Keratinocyte (primary cell): ENCODE results near the gene TPO. TPM values are rescaled to one million over a fixed set of nuclear protein-coding genes. Genes with fewer than 3 reads are reported as not detected.

ENCODE experiments used
- DNase-seq: peaks from one replicate; pipeline ENCODE4 v3.0.0-alpha.2; 2011; ENCODE audit warnings: low read depth, missing footprints, low spot score
- FAIRE-seq: peaks from 2 replicates; lab custom pipeline; 2011; peaks lifted over from hg19 to GRCh38; lab: Jason Lieb, UNC
- H2AFZ ChIP-seq: 2 replicates; pipeline ENCODE4 v1.6.0; 2012; ENCODE audit warnings: low read length, control low read depth, inconsistent platforms; ENCODE audit not compliant: control insufficient read depth
- H3K27ac ChIP-seq: 2 replicates; pipeline ENCODE4 v1.5.1; 2011; ENCODE audit warnings: low read length; ENCODE audit not compliant: control insufficient read depth, insufficient read depth
- H3K27me3 ChIP-seq: 3 replicates; pipeline ENCODE4 v1.6.0; 2011; ENCODE audit warnings: low read length; ENCODE audit not compliant: control insufficient read depth, insufficient read depth; ENCODE audit errors: extremely low read depth
- H3K36me3 ChIP-seq, 2 experiments: 2 replicates in 1 of 2; 3 replicates in 1 of 2; pipeline ENCODE4 v1.5.1; 2011; ENCODE audit warnings: low read length in 2 of 2, mild to moderate bottlenecking in 1 of 2; ENCODE audit not compliant: control insufficient read depth in 2 of 2, insufficient read depth in 2 of 2; ENCODE audit errors: extremely low read depth in 1 of 2
- H3K4me1 ChIP-seq: 3 replicates; pipeline ENCODE4 v1.5.1; 2011; ENCODE audit warnings: low read length; ENCODE audit not compliant: control insufficient read depth, insufficient read depth; ENCODE audit errors: extremely low read depth
- H3K4me2 ChIP-seq: 3 replicates; pipeline ENCODE4 v1.6.0; 2011; ENCODE audit warnings: low read depth, low read length; ENCODE audit not compliant: control insufficient read depth, insufficient read depth; ENCODE audit errors: extremely low read depth
- H3K4me3 ChIP-seq, 3 experiments: fragments of 200-600 bp in 1 of 3; sonication (generic) in 1 of 3; 2 replicates in 2 of 3; 3 replicates in 1 of 3; pipeline ENCODE4 v1.5.1; 2011 to 2016; ENCODE audit warnings: low read length in 3 of 3, mild to moderate bottlenecking in 3 of 3, control low read depth in 2 of 3, inconsistent platforms in 1 of 3, low read depth in 1 of 3, mixed read lengths in 1 of 3, mixed run types in 1 of 3, moderate library complexity in 1 of 3; ENCODE audit not compliant: control insufficient read depth in 2 of 3, insufficient read depth in 2 of 3; ENCODE audit errors: extremely low read depth in 1 of 3
- H3K79me2 ChIP-seq: 2 replicates; pipeline ENCODE4 v1.6.0; 2012; ENCODE audit warnings: low read length; ENCODE audit not compliant: control insufficient read depth, insufficient read depth
- H3K9ac ChIP-seq: 3 replicates; pipeline ENCODE4 v1.6.0; 2011; ENCODE audit warnings: low read length; ENCODE audit not compliant: control insufficient read depth, insufficient read depth; ENCODE audit errors: extremely low read depth
- H3K9me1 ChIP-seq: 3 replicates; pipeline ENCODE4 v1.6.0; 2011; ENCODE audit warnings: low read length; ENCODE audit not compliant: control insufficient read depth, insufficient read depth; ENCODE audit errors: extremely low read depth
- H3K9me3 ChIP-seq: 2 replicates; pipeline ENCODE4 v1.5.1; 2012; ENCODE audit warnings: low read depth, low read length; ENCODE audit not compliant: control insufficient read depth
- H4K20me1 ChIP-seq: 3 replicates; pipeline ENCODE4 v1.6.0; 2011; ENCODE audit warnings: low read length; ENCODE audit not compliant: control insufficient read depth, insufficient read depth; ENCODE audit errors: extremely low read depth
- CTCF ChIP-seq, 3 experiments: IDR thresholded peaks in 1 of 3; conservative IDR thresholded peaks in 1 of 3; optimal IDR thresholded peaks in 1 of 3; 2 replicates in 2 of 3; 3 replicates in 1 of 3; pipeline versions ENCODE3 to v1.5.1; 2011; ENCODE audit warnings: low read length in 3 of 3, mild to moderate bottlenecking in 3 of 3, moderate library complexity in 2 of 3, control low read depth in 1 of 3, inconsistent platforms in 1 of 3; ENCODE audit not compliant: insufficient read depth in 2 of 3; ENCODE audit errors: extremely low read depth in 1 of 3
- EZH2 ChIP-seq: IDR thresholded peaks from one replicate; pipeline ENCODE4 v1.6.1; 2012; ENCODE audit warnings: inconsistent platforms, mild to moderate bottlenecking, low read length, moderate library complexity
- dilution Hi-C: fragments of 300-500 bp; cut with MboI; formaldehyde crosslinking; loops from one replicate; pipeline ENCODE4 v1.7.0; 2020; ENCODE audit warnings: low sequenced_read_pairs; ENCODE audit not compliant: extremely low pct_ligation_motif_present
- polyA plus RNA-seq, 5 experiments: library from polyadenylated mRNA; depleted of rRNA in 3 of 5; stranded (reverse) in 3 of 5; stranded (forward) in 1 of 5; unstranded in 1 of 5; fragments of >200 nt; gene quantifications; 1 replicate in 1 of 5; 2 replicates in 3 of 5; 3 replicates in 1 of 5; pipeline versions ENCODE4 v1.2.1 to v1.2.3, GENCODE V29; 2011 to 2012; ENCODE audit warnings: missing spikeins in 2 of 5, low read depth in 1 of 5, low replicate concordance in 1 of 5

Gene TPO
- polyA plus RNA-seq, 1 donor (not counting 4 experiments of a cell fraction or from before 2014, with no cell fraction given): 0.07 TPM

DNA sequence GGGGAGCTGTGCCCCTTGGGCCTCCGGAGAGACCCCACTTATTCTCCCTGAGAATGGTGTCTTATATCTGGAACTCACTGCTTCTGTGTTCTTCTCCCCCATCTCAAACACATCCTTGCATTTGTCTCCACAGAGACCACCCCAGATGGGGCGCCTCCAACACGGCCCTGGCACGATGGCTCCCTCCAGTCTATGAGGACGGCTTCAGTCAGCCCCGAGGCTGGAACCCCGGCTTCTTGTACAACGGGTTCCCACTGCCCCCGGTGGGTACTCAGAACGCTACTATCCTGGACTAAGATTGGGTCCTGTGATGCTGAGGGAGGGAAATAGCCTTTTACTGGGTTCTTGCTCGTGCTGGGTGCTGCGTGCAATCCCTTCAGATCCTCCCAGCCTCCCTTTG, 40.3 kb downstream of the TPO start:
- Histone ChIP-seq H3K27me3 (no peaks in the 10 kb centered on the region), H3K36me3 (no peaks in the 10 kb centered on the region), H3K4me3 (no peak overlapping the region), H3K27ac (no peak overlapping the region), H3K4me2 (no peak overlapping the region), H3K4me1 (no peaks in the 10 kb centered on the region), H3K9me3 (peaks cover 5% of the 10 kb centered on the region), H3K9ac (no peak overlapping the region), H2AFZ (no peak overlapping the region), H4K20me1 (no peaks in the 10 kb centered on the region), H3K9me1 (no peaks in the 10 kb centered on the region), H3K79me2 (no peaks in the 10 kb centered on the region)
- TF ChIP-seq EZH2 (no peak), CTCF (optimal IDR thresholded peaks at IDR 0.05 in 1 of 3, IDR thresholded peaks at IDR 0.05 in 1 of 3, conservative IDR thresholded peaks at IDR 0.05 in 1 of 3; ENCODE audit: extremely low read depth in 1 of 3, insufficient read depth in 2 of 3, low read length in 3 of 3) (no peak)
- FAIRE-seq (no peak), DNase-seq (no peak)
- dilution Hi-C loops: no loop called here

DNA sequence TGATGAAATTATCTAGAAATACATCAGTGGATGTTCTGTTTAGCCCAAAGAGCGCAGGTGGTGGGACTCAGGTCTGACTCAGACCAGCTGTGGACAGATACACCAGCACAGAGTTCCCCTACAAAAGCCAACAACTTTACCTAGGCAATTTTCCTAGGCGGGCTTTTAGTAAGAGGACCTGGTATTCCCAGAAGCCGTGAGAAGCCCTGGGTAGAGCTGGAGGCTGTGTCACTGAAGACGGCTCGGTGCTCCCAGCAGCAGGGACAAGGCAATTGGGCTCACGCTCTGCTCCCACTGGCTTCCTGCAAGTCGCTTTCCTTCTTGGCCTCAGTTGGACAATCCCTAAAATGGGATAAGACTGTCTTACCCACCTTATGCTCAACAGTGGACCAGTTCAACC, 41.1 kb downstream of the TPO start:
- Histone ChIP-seq H4K20me1 (no peaks in the 10 kb centered on the region), H3K4me2 (no peak overlapping the region), H3K36me3 (no peaks in the 10 kb centered on the region), H3K79me2 (no peaks in the 10 kb centered on the region), H3K9me1 (no peaks in the 10 kb centered on the region), H3K9me3 (peaks cover 5% of the 10 kb centered on the region), H3K27me3 (no peaks in the 10 kb centered on the region), H3K4me1 (no peaks in the 10 kb centered on the region), H3K4me3 (no peak overlapping the region), H3K27ac (no peak overlapping the region), H2AFZ (no peak overlapping the region), H3K9ac (no peak overlapping the region)
- no peak for DNase-seq
- FAIRE-seq: no peak
- TF ChIP-seq EZH2: no peak
- TF ChIP-seq CTCF (optimal IDR thresholded peaks at IDR 0.05 in 1 of 3, IDR thresholded peaks at IDR 0.05 in 1 of 3, conservative IDR thresholded peaks at IDR 0.05 in 1 of 3; ENCODE audit: extremely low read depth in 1 of 3, insufficient read depth in 2 of 3, low read length in 3 of 3): no peak
- dilution Hi-C loops: no loop called here
